DMS 273 (cell line): ENCODE results near the gene TNPO3.
"Not testable (repeated sequence)": the region's sequence is repeated elsewhere in the genome, so short reads cannot be mapped to it uniquely, and the experiment has no call there.

Experiments
- DNase-seq: peaks from one replicate; lab custom pipeline; 2025; ENCODE audit not compliant: unreplicated experiment; lab: John Stamatoyannopoulos, UW

The TNPO3 gene

DNA sequence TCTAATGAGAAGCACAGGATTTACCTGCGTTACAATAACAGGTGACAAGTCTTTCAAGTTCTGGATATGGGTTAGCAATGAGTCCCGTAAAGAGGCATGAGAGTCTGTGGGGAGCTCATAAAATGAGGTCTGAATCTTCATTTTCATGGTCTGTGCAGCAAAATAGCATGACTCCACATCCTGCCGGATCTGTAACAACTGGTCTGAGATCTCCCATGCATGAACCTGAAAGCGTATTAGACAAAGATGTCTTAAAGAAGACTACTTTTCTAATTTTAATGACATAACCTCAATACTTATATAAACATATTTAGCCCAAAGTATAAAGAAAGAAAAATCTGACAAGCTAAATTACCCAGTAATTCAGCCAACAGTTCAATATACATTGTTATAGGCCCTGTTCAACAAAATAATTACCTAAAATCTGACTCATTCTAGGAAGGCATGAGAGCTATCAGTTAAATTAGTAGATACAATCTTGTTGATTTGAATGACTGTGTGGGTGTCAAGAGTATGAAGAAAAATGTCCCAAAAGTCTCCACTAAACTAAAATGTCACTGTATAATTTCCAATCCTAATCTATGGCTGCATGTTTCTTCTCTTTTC, 36.9 kb downstream of the TNPO3 start:
- no peak for DNase-seq

DNA sequence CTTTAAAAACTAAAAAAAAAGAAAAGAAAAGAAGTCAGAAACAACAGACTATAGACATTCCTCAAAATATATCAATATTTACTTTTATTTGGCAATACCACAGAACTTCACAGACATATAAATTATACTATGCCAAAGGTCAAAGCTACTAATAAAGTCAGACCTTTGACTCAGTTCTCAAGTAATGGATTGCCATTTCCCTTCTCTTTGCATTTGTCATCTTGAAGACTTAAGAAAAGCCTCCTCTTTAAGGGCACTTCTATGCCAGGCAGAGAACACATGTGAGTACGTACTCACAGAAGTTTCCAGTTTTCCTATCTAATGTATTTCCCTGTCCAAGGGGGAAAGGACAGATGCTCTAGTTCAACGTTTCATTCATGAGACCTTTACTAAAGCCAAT, 37.6 kb downstream of the TNPO3 start:
- DNase-seq = no peak

DNA sequence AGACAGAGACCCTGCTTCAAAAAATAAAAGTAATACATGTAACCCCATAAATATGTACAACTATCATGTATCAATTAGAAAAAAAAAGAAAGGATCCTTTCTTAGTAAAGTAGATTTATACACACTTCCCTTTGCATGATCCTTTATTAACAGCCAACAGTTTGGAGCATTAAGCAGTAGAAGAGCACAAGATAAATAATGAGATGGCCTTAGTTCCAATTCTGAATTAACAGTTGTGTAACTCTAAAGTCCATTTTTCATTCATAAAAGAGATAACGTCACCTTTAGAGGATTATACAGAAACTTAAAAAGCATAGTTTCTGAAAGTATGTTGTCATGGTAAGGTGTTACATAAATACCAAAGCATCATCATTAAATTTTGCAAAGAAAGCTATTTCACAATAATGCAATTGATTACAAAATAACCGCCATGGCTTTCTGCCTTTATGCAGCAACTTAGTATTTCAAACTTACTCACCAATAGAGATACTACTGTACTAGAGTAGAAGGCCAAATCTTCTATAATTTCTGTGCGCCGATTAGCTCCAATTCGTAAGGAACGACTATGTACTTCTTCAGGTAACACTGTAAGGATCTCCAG, 40.3 kb downstream of the TNPO3 start:
- DNase-seq = no peak

DNA sequence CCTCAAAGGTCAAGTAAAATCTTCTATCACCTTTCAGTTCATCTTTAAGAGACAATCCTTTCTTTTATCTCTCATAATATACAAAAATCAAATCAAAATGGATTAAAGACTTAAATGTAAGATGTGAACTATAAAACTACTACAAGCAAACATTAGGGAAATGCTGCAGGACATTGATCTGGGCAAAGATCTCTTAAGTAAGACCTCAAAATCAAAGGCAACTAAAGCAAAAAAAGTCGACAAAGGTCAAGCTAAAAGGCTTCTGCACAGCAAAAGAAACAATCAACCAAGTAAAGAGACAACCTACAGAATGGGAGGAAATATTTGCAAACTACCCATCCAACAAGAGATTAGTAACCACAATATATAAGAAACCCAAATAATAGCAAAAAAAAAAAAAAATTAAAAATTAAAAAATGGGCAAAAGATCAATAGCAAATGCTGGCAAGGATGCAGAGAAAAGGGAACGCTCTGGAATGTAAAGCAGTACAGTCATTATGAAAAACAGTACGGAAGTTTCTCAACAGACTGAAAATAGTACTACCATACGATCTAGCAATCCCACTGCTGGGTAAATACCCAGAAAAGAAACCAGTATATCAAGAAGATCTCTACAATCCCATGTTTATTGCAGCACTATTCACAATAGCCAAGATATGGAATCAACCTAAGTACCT, 41.7 kb downstream of the TNPO3 start:
- DNase-seq = no peak

DNA sequence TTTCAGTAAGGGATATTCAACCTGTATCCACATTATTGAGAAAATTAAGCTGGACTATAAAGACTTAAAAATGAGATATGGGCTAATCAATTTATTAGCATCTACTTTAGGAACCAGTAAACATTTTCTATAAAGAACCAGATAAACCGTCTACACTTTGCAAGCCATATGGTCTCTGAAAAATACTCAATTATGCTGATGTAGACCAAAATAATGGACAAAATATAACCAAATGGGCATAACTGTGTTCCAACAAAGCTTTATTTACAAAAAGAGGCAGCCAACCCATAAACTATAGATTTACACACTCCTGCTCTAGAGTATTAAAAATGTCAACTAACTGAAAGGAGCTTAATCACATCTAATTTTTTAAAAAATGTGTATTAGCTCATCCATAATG, 42.3 kb downstream of the TNPO3 start:
- DNase-seq = no peak

DNA sequence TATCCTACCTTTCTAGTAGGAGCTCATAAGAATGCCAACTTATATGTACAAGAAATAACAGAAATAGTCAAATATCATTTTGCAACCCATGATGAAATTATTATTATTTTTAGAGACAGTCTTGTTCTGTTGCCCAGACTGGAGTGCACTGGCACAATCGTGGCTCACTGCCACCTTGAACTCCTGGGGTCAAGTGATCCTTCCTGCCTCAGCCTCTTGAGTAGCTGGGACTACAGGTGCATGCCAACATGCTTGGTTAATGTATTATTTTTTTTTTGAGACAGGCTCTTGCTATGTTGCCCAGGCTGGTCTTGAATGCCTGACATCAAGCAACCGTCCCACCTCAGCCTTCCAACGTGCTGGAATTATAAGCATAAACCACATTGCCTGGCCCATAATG, 44.8 kb downstream of the TNPO3 start:
- DNase-seq = no peak

DNA sequence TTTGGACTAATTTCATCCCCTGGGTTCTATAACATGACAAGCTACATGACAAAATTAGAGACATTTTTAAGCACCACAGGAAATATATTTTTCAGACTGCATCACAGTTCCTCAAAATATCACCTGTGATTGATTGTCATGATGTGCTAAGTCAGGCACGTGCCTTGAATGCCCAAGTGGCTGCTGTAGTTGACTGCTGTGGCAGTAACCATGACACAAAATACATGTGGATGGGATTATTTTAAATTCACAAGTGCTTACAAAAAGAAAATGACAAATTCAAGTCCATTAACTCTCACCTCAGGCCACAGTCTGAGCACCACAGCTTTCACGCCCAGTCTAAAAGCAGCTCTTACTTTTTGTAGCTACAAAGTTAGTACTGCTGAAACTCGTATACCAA, 45.5 kb downstream of the TNPO3 start:
- no peak for DNase-seq

DNA sequence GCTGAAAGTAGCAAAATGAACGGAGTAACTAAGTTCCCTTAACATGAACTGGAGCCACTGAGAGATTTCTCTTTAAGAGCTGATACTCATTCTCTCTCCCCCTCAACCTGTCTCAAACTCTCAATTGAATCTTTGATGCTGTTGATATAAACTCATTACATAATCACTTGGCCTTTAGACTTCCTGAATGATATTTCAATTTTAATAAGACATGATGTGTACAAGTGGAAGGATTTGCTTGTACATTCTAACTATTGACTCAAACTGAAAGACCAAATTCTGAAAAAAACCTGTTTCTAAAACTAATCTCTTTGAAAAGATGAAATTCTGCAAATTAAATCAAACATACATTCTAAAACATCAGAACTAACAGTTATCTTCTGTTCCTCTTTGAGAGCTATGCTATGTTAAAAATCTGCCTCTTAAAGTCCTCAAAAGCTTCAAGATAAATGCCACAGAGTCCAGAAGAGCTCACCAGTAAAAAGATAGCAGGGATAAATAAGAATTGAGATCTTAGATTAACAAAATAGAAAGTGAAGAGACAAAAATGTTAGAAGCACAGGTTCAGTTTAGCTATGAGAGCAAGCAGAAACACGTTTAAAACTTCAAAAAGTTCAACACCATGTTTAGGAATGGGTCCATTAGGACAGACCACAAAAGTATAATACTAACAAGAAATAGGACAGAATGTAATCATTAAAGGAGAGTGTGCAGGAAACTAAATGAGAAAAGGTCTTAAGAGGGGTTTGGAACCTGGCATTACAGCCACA, 46.1 kb downstream of the TNPO3 start:
- no peak for DNase-seq

DNA sequence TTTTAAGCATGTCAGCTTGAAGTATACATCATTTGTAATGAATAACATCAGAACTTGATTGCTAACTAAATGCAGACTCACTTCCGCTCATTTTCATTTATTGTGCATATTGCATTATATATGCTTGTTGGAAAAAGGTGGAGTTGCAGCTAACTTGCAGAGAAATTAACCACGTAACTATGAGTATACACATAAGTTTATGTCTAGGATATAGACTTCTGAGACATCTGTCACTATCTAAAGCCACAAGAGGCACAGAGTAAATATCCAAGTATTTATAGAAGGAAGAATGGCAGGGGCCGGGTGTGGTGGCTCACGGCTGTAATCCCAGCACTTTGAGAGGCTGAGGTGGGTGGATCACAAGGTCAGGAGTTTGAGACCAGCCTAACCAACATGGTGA, 47.3 kb downstream of the TNPO3 start:
- no peak for DNase-seq

DNA sequence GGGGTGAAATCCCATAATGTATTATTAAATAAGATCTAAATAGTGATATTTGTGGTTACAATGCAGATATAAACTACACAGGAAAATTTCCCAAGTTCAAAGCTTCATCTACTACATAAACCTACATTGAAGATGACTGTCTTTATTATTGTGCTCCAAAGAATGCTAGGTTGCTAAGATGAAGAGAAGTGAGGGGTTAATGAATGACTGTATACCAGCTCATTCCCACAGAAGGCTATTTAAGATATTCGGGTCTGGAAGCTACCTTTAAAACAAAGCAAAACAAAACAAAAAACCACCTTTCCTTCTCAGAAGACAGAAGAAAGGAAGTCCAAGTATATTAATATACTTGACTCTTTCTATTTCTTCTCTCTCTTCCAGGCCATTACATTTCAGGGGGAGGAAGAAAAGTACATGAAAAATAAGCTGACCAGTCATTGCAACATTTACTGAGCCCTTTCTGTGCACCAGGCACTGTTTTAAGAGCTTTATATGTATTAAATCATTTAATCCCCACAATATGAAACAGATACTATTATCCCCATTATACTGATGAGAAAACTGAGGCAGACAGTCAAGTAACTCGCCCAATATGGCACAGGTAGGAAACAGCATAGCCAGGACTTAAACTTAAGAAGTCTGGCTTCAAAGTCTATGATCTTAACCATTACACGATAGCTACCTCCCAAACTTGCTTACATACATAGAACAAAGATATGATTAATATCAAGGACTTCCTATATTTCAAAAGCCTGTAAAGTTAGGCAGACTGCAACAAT, 48.1 kb downstream of the TNPO3 start:
- DNase-seq = no peak

DNA sequence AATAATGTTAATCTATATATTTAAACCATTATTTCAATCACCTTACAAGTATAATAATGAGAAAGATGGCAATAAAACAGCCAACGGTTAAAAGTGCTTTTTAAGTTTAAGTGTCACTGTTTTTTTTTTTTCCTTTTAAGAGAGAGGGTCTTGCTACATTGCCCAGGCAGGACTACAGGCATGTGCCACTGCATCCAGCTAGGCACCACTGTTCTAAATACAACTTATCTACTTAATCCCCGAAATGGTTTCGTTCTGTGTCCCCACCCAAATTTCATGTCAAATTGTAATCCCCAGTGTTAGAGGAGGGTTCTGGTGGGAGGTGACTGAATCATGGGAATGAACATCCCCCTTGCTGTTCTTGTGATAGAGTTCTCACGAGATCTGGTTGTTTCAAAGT, 49.7 kb downstream of the TNPO3 start:
- DNase-seq = no peak

DNA sequence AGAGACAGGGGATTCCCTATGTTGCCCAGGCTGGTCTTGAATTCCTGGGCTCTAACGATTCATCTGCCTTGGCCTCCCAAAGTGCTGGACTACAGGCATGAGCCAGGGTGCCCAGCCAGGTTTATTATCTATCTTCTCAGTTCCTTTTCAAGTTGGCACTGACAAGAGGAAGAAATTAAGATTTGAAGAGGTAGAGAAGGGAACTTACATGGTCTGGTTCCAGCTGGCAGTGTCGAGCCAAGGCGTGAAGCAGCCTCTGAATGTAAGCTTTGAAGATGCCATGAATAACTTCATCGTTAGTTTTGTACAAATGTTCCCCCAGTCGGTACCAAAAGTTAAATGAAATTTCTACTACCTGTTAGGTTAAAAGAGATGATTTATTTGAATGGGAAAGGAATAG, 57.7 kb downstream of the TNPO3 start:
- DNase-seq = no peak

DNA sequence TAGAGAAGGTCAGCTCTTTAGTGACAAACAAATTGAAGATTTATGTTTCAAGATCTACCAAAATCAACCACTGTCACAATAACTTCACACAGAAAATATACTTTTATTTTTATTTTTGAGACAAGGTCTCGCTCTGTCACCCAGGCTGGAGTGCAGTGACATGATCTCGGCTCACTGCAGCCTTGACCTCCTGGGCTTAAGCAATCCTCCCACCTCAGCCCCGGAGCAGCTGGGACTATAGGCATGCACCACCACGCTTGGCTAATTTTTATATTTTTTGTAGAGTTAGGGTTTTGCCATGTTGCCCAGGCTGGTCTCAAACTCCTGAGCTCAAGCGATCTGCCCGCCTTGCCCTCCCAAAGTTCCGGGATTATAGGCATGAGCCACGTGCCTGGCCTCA, 60.4 kb downstream of the TNPO3 start:
- not testable (repeated sequence) for DNase-seq

DNA sequence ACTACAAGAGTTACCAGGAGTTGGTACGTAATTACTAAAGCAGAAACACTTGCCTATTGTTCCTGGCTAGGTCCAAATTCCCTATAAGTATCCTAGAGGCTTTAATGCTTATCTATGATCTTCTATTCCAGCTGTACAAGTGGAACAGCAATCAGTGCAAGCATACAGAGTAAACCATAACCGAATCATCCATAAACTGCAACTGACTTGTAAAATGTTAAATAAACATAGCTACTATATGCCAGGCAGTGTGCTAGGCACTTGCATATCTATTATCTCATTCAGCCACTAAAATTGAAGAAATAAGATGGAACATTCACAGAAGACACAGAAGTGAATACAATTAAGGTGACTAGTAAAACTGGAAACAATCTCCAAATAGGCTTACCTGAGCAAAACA, 61.5 kb downstream of the TNPO3 start:
- DNase-seq = no peak

DNA sequence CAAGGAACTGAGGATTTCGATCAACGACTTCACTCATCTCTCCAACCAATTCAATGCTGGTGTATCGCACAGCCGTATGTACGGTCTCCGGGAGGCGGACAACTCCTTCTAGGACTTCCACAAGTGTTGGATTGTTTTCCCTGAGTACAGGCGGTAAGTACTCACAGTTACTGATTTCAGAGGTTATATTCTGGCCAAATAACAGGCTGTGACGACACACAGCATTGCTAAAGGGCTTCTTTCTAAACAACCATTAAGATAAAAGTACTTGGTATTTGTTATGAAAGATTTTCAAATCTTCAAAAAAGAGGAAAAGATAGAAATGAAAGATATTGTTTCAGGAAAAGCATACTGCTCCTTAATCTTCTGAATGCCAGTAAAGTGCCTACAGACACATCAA, 65.0 kb downstream of the TNPO3 start:
- DNase-seq = no peak

DNA sequence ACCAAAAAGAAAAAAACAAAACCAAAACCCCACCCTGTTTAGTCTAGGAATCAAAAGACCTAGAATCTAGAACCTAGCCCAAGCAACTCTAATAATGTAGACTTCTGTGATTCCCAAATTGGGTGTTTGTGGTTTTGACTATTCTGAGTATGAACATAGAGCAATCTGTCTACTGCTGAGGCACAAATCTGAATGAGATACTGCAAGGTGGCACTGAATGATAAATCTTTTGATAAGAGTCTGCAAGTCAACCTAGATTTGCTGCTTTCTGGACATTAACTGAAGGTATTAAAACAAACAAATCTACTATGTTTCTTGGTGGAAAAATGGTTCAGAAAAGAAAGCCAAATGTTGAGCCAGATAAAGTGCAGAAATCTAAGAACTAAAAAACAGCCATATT, 66.5 kb downstream of the TNPO3 start:
- no peak for DNase-seq

DNA sequence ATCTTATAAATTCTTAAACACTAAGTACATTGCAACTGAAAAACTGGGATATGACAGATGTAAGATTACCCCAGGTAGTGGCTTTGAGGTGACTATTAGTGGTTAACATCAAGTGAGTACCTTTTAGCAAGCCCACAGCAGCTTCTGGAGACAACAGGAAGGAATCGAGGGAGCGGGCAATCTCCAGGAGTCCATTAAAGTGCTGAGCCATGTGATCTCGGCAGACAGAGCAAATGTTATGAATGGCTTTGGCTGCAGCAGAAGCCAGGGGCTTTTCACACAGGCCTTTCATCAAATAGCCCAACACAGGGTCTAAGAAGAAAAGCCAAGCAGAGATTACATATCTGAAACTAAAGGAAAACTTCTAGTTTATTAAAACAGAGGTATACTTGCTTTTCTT, 68.3 kb downstream of the TNPO3 start:
- no peak for DNase-seq

DNA sequence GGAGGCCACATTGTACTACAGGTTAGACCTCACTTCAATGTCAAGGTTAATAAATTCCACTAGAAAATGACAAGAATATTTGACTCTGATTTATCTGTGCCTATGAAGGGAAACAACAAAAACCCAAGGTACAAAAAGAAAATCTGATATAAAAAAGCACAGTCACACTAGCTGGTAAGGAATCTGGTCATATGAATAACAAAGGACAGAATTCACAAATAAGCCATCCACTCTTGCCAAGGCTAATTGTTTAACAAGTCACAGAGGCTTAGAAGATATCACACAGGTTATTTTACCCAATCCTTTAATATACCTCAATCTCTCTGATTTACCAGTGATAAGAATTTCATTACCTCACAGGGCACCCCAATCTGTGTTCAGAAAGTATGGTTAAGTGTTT, 69.3 kb downstream of the TNPO3 start:
- DNase-seq = no peak

DNA sequence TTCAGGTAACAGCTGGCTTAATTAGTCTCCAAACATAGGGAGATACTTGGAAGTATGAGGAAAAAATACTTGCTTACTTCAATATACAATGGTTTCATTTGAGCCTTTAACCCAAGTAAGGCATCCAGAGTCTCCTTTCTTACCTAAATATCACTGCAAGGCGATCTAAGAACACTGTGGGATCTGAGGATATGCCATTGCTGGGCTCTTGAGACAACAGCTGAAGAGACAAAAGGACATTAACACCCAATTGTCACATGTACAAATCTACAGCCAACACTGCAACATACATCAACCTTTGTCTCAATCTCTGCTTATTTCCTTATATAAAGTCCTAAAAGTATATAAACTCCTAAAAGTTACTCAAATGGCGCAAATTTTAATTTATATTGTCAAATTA, 72.8 kb downstream of the TNPO3 start:
- no peak for DNase-seq

DNA sequence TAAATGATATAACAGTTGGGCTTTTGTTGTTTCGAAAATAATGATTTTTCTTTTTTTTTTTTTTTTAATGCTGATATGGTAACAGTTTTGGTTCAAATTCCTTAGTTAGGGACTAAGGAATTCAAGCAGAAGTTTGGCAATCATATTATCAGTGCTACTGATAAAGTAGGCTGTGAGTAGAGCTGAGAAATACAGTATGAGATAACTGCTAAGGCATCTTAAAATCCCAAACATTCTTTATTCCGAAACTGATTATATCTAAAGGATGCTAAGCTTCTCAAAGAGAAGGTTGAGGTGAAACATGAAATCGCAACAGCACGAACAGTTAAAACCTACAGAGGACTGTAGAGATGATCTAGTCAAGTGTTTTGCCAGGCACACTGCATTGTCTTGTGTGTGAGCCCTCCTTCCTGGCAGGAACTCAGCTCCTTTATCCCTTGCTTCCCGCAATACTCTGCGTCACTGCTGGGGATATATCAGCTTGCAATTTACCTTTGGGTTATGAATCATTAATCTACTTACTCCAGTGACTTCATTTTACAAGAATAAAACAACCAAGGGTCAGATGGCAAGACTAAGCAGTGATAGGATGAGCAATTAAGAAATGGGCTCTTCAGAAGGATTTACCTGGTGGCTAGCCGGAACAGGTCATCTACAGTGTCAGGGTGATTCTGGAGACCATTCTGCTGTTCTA, 80.5 kb downstream of the TNPO3 start:
- DNase-seq = no peak

DNA sequence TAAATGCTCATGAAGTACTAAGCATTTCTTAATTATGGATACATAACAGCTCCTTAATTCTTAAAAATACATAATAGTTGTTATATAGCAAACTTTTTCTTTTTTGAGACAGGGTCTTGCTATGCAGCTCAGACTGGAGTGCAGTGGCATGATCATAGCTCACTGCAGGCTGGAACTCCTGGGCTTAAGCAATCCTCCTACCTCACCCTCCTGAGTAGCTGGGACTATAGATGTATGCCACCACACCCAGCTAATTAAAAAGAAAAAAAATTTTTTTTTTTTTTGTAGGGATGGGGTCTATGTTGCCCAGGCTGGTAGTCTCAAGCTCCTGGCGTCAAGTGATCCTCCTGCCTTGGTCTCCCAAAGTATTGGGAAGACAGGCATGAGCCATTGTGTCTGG, 86.3 kb downstream of the TNPO3 start:
- DNase-seq = no peak
